DMS153 treated with DMSO at 0.1 percent for 48 hours (cell line): ENCODE results near the gene ERI3.
A peak's percentile ranks its signal among the peaks of the same experiment; 100 is the strongest.

Experiments
- DNase-seq: peaks from one replicate; lab custom pipeline; 2025; ENCODE audit not compliant: unreplicated experiment; lab: John Stamatoyannopoulos, UW

ERI3 gene, protein sequence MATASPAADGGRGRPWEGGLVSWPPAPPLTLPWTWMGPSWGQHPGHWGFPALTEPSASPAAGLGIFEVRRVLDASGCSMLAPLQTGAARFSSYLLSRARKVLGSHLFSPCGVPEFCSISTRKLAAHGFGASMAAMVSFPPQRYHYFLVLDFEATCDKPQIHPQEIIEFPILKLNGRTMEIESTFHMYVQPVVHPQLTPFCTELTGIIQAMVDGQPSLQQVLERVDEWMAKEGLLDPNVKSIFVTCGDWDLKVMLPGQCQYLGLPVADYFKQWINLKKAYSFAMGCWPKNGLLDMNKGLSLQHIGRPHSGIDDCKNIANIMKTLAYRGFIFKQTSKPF

DNA sequence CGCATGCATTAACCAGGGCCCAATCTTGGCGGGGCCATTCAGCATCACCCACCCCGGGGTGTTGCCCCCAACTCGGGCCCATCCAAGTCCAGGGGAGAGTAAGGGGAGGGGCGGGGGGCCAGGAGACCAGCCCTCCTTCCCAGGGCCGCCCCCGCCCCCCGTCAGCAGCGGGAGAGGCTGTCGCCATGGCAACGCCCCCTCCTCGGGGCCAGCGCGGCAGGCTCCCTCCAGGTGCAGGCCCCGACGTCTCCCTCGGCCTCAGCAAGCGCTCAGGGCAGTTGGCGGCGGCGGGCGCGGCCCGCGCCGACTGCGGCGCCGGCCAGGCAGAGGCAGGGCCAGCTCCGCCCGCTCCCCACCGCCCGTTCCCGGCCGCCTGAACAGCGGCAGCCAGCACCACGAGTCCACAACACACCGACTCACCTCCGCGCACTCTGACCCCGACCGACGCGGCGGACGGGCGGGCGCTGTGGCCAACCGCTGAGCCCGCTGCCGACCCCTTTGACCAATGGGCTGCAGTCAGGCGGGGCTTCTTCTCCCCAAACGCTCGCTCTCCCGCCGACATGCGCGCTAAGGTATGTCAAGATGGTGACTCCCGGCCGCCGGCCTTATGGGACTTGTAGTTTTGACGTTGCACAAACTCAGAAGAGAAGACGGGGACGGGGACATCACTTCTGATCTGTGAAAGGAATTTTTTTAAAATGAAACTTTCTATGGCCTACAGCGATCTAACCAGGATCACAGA lies at the start of gene ERI3:
Gene ERI3, minus strand, starts transcription at position 418 of the 742 bp plus-strand sequence. Its CDS starts 231 bp downstream, at position 187.
- DNase-seq = peak; percentile 98

DNA sequence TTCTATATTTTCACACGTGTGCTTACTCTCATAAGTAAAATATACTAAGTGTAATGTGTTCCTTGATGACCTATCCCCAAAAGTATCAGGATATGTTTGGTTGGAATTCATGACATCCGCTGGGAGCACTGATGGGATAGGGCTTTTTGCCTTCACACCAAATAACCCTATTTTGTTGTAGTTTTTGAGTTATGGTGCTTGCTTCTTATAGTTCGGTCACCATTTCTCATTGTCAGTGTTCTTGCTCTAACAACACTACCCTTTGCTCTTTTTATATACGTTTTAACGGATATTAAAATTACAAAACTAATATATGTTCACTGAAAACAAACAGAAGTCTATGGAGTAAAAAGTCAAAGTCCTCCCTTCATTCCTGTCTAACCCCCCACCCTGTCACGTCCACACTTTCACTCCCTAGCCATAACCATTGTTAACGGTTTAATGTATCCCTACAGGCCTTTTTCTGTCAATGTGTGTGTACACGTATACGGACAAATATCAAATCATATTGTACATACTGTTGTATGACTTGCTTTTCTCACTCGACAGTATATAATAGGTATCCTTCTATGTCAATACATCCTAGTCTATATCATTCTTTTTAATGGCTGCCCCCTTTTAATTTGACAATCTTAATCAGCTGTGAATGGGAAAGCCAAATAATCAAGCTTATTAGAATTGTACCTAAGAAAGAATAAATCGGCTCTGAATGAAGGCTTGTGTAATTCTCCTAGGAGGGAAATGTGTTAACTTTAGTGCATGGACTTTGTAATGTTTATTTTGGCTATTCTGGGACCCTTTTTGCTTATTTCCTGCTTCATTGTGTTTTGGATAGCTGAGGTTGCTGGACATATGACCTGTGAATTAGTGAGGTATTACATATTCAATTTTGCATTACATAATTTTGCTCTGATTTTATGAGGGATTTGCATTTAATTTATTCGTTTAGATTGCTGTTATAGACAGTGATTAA lies 46.5 kb upstream of the ERI3 start:
- no peak for DNase-seq

DNA sequence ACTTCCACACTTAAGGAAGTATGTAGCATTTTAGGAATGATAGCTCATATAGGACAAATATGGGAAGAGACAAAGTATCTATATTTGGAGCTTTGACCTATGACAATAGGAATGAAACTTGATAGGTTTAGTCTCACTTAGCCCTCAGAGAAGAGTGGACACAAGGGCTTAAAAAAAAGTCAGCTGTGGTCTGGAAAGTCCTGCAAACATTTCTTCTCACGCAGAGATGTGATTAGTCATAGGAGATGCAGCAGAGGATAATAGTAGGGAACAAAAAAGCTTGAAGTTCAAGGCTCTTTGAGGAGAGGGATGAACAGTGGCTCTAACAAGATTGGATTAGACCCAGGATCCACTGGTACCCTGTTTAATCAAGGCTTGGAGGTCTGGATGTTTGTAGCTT lies 35.2 kb upstream of the ERI3 start:
- DNase-seq = no peak

DNA sequence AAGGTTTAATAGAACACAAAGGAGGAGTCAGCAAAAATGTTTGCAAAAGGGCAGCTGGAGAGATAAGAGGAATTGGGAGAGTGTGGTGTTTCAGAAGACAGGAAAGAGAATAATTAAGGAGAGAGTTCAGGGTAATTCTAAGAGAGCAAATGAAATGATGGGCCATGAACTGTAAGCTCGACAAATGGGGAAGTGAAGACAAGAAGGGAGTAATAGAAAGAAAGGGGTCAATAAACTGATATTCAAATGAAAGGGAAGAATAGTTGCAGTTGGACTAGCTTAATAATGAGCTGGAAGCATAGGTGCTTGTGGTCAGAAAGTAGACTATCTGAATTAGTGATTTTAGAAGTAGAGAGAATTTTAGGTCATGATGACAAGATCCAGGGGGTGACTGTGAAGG lies 34.4 kb upstream of the ERI3 start:
- no peak for DNase-seq

DNA sequence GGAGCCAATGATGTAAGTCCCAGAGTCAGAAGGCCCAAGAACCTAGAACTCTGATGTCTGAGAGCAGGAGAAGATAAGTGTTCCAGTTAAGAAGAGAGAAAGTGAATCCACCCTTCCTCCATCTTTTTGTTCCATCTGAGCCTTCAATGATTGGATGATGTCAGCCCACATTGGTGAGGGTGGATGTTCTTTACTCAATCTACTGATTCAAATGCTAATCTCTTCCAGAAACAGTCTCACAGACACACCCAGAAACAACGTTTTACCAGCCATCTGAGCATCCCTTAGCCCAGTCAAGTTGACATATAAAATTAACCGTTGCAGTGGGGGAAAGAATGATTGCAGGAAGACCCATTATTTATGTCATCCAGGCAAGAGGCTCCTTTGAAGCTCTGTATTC lies 33.5 kb upstream of the ERI3 start:
- DNase-seq = no peak

DNA sequence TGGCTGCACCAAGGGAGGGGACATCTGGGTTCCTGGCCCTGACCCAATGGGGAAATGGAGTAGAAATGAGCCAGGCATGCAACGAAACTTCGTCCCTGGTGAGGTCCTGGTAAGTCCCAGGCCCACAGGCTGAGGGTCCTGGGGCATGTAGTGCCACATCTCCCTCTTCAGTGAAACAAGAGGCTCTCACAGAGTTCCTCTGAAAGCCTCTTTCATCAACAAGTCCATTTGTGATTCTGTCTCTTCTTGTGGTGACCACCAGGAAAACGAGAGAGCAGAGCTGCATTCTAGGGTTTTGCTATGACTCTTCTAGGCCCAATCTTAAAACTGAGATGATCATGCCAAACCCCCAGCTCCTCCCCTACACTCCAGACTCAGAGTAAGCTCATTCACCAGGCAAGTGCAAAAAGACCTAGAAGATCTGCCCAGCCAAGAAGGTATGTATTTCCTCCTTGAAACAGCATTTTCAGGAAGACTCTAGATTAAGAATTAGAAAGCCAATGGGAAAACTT lies 25.7 kb upstream of the ERI3 start:
- DNase-seq = no peak

DNA sequence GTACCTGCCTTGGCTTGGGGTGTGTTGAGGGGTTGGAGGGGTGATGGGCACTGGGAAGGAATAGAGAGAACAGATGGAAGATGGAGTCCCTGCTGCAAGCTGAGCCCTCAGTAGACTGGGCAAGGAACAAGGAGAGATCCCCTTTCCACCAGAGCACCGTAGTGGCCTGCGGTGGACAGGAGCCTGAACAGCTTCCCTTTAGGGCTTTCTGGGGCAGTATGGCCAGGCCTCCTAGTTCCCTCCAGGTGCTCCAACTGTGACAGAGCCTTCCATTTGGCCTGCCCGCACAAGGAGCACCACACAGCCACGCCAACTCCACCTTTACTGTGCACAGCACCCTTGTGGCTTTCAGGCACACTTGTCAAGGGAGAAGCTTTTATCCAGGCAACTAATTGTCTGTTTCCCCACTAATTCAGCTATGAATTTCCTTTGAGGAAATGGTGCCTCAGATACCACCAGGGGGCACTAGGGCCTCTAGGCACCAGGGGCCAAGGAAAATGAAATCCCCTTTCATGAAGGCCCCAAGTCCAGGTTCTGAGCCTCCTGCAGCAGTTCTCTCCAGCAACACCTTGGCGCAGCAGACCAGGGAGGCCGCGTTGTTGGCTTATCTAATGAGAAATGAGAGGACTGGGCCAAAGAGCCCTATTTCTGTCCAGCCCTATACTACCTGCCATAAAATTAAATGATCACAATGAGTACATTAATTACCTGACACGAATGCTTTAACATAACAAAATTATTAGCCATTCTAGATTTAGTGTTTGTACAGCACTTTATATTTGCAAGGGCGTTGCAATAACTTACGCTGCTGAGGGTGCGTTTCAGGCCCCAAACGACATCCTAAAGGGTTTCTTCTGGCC lies 23.1 kb upstream of the ERI3 start:
- DNase-seq = peak; percentile 42

DNA sequence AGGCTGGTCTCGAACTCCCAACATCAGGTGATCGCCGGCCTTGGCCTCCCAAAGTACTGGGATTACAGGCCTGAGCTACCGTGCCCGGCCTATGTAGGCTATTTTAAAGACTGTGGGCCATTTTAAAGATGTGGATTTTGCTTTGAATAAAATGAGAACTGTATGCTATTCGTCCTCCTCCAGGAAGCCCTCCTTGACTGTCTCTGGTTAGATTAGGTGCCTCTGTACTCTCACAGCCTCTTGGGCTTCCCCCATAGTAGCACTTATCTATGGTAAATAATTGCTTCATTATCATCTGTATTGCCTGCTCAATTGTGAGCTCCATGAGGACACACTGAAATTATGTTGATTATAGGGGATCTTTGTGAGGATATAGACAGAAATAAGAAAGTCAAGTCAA lies 20.5 kb upstream of the ERI3 start:
- no peak for DNase-seq

DNA sequence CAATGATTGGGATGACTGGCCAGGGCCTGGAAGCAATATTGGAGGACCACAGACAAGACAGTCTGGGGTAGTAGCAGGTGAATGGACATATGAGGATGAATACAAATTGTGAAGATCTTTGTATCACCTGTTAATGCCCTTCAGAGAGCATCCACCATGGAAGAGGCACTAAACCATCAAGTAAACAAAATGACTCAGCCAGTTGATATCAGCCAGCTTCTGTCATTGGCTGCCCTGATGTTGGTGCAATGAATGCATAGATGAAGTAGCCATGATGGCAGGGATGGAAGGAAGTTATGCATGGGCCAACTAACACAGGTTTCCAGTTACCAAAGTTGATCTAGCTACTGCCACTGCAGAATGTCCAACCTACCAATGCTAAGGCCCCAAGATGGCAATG lies 16.1 kb upstream of the ERI3 start:
- DNase-seq = no peak

DNA sequence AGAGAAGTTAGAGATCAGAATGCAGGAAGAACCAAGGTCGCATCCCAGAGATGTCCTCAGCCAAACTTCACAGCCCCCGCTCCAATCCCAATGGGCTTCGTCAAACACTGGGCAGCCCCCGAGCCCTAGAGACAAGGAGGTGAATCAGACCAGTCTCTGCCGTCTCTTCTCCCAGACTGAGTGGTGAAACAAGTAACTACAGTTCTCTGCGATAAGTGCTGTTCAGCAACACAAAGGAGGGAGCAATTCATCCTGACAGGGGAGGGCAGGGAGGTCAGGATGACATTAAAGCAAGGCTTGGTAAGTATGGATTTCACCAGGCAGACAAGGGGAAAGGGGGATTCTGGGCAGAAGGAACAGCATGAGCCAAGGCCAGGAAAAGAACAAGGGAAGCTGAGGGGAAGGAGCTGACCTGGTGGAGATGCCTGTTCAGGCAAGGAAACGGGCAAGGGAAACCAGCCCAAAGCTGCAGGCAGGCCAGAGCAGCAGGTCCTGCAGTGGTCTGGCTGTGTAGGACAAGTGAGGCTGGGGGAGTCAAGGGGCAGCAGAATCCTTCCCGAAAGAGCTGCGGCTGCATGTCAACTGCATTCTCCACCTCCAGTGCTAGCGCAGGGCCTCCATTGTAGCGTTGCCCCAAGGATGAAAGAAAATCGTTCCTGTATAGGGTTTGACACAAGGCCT lies 13.6 kb upstream of the ERI3 start:
- DNase-seq = no peak

DNA sequence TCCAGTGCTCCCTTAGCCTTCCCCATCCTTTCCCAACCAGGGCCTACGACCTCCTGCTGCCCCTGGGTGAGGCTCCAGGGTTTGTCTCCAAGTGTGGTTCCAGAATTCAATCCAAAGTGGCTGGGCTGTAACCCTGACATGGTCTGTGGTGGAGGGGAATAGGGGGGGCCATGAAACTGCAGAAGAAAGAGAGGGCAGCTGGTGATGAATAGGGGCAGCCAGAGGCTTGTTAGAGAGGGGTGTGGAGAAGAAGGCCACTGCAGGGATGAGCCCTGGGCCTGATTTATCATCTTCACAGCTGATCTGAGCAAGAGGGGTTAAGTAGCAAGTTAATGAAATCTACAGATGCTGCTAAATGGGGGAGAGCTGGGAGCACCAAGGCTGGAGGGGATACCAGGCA lies 12.9 kb upstream of the ERI3 start:
- no peak for DNase-seq

DNA sequence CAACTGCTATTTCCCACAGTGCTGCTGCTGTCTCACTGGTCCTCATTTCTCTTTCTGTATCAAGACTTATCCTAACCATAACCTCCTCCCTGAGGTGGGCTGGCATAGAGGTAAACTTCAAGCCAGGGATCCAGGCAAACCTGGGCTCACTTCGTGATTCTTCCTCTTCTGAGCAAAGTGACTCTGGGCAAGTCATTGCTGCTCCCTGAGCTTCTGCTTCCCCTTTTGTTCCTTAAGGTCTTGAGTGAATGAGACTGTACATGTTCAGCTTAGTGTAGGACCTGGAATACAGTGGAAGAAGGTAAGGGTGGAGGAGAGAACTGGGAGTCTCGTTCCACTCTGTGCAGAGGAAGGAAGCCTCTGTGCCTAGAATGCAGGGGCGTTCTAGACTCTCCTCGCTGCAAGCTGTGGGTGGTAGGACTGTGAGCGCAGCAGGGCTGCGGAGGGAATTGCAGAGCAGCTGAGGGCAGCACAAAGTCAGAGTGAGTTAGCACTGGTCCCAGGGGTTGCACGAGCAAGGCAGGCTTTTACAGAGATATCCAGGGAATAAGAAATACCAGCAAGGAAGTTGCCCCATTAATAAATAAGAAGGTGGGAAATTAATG lies 11.4 kb upstream of the ERI3 start:
- no peak for DNase-seq

DNA sequence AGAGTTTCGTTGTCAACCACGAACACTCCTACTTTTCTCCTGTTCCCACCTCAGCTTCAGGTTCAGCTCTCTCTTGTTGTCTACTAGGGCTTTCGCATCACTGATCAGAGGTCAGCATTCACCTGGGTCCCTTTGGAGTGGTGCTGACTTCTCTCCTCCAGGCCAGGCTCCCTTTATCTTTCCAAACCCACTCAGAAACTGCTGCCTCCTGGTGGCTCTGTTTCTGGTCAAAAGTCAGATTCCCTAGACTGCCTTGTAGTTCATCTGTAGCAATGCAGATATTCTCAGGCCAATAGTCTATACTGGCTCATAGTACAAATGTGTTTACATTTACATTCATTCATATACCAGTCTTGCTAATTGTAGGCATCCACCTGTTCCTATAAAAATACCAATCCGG lies 6.4 kb upstream of the ERI3 start:
- DNase-seq = no peak

DNA sequence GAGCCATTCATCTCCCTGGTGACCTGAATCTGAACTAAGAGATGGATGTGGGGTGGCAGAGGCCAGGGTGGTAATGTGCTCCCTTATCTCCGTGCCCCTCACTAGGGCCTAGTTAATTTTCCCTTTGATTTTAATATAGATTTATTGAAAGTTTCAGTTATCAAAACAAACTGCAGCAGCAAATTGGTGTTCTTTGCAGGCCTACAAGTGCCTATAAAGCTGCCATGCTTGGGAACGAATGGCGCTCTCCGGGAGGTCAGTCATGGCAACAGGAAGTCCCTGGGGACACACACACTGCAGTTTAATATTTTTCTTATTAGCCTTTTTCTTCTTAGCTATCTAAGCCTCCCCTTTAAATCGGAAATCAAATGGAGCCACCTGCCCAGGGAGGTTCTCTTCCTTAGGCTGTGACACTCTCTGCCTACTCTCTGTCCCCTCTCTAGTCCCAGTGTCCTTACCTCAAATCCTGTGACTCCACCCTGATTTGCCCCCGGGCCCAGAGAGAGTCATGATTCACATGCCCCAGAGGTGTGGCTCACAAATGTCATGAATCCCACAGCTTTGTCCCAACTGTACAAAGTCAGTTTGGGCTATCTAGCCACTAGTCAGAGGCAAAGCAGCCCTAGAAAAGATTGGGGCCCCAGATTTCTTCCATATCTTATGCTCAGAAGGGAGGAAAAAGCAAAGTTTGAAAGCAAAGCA lies 4.3 kb upstream of the ERI3 start:
- peak; percentile 75 for DNase-seq

DNA sequence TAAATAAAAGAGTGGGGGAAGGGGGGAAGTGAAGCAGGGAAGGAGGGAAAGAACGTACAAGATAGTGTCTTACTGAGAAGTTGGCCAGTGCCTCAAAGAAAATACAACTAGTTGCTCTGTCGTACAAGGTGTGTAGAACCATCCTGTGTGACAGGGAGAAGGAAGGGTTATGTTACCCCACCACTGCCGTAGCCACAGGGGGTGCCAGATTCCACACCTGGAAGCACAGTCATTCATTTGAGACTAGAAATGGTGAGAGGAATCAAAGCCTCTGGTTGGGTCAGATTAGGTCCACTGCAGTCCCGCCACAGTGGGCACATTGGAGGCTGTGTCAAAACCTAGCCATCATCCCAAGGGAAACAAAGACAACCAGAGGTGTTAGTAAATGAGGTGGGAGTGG lies 2.7 kb upstream of the ERI3 start:
- DNase-seq = no peak

DNA sequence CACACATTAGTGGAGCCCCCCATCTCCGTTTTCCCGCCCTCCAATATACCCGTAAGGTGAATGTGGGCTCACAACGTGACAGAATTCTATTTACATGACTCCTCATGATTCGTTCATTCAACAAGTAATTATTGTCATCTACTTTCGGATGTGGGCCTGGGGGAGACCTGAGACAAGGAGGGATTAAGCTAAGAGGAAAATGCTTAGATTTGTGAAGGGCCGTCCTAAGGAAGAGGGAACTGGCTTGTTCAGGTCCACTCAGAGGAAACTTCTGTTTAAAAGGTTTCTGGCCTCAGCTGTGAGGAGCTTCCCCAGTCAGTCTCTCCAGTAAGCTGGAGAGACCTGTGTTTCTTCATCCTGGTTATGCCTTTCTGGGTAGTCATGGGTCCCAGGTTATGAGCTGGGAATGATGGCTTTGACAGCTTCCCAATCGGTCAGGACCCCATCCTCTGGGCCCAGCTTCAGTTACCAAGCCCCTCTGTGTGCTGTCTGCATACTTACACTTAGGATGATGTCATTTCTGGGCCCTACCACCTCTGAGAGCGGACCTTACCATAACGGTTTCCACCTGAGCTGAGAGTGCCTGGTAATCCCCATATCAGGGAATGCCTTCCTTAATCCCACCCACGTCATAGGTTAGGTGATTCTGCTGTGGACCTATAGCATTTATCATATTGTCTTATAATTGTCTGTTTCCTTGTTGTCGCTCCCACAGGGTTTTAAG lies 687 bp upstream of the ERI3 start:
- peak; percentile 43 for DNase-seq

DNA sequence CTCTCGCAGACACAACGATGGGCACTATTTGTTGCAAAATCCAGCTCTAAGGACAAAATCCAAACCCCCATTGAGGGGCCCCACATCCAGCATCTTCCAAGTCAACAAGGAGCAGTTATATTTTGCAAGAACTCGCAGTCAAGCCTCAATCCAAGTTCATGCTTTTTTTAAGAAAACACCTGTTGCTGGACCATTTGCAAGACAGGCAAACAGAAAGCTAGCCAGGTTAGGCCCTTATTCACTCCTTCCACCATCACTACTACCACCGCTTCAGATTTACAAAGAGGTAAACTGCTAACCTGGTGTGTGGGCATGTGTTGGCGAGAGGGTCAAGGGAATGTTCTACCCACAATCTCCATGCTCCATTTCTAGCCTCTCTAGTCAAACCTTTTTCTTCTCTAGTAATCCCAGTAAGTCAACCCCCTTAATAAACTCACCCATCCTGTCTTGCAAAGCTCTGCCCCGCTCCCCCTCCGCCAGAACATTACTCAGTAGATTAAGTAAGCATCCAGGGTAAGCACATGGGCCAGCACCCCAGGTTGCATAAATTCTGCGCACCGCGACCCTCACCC lies 703 bp downstream of the ERI3 start:
- DNase-seq = no peak

DNA sequence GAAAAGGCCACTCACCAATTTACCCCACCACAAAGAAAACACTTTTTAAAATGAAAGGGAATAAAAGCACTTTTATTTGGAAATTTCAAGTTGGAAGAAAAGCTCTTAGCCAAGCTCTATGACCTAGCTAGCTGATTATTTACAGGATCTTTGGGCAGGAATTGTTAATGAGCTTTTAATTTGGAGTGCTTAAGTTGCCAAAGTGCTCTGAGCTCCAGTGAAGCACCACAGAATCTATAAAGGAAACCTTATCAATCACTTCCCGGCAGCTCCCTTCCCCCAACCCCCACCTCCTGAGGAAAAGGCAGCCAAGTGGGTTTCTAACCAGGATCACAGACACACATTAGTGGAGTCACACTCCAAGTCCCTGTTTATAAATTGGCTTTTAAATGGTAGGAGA lies 1.5 kb downstream of the ERI3 start:
- DNase-seq = no peak
